SK-N-MC (cell line): ENCODE results near the gene PTPN13.

Experiments
- DNase-seq: peaks from one replicate; pipeline ENCODE4 v3.0.0-alpha.2; 2011; ENCODE audit warnings: low read depth, low spot score
- H3K27ac ChIP-seq: fragments of 200-600 bp; sonication (generic); 2 replicates; pipeline ENCODE4 v1.5.1; 2016; ENCODE audit warnings: mixed run types
- H3K36me3 ChIP-seq: fragments of 200-600 bp; sonication (generic); 2 replicates; pipeline ENCODE4 v1.6.1; 2017; ENCODE audit warnings: antibody characterized with exemption, low read length, mixed read lengths; ENCODE audit not compliant: insufficient read depth
- H3K4me3 ChIP-seq: fragments of 200-600 bp; sonication (generic); 2 replicates; pipeline ENCODE4 v1.5.1; 2016
- H3K9ac ChIP-seq: fragments of 200-600 bp; sonication (generic); 2 replicates; pipeline ENCODE4 v1.8.0; 2017; ENCODE audit warnings: mixed run types, mixed read lengths; ENCODE audit not compliant: insufficient read length
- H3K9me3 ChIP-seq: fragments of 200-600 bp; sonication (generic); 2 replicates; pipeline ENCODE4 v1.6.1; 2017; ENCODE audit warnings: low read depth, mild to moderate bottlenecking, antibody characterized with exemption, low read length, moderate library complexity, mixed read lengths
- EZH2 ChIP-seq: fragments of 200-600 bp; sonication (generic); IDR thresholded peaks from one replicate; pipeline ENCODE4 v1.6.1; 2017; ENCODE audit warnings: antibody characterized with exemption
- FOXP2 ChIP-seq: optimal IDR thresholded peaks from 2 replicates; pipeline ENCODE3; 2011; ENCODE audit warnings: mild to moderate bottlenecking, moderate library complexity; ENCODE audit not compliant: insufficient read depth; ENCODE audit errors: extremely low read length, control extremely low read depth
- POLR2AphosphoS5 ChIP-seq: IDR thresholded peaks from 2 replicates; pipeline ENCODE4 v1.6.1; 2012; ENCODE audit warnings: mild to moderate bottlenecking, low read depth, low read length, borderline replicate concordance

The PTPN13 gene

DNA sequence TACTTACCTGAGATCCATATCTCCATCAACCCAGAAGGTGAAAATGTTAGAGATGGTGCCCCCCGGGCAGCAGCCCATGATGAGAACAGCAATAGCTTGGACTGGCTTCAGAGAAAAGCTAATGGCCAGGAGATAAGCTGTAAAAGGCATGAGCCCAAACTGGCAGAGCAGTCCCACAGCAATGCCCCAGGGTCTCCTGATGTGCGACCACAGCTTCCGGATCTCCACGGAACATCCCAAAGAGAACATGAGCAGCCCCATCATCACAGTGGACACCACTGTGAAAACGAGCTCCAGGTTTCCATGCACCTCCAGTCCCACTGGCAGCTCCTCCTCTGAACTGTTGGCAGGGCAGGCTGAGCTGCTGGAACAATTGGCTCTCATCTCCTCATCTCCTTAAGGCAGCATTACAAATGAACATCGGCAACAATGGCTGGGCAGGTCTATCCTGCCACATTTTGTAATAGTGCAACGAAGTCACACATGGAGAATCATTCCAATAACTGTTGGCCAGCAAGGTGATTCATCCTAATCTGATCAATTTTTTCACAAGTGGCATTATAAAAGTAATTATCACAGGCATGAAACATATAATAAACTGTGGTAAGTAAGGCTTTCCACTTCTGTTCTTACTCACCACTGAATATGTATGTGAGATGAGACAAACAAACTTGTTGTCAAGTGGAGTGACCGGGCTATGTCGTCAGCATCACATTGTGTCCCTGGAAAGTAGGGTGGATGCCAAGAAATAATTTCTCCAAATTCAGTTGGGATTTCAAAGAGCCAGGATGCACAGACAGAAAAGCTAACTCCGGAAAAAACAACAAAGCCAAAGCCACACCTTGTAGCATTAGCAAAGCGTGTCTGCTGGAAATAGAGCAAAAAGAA, 254.9 kb downstream of the PTPN13 start, which contains the start of gene SLC10A6:
Gene SLC10A6, minus strand, starts transcription at position 653 of the 888 bp plus-strand sequence. Its CDS starts 269 bp downstream, at position 384.
- Histone ChIP-seq H3K4me3 (peak within 1 kb of the TSS; percentile 39; the same call in 1 of the 2 replicates), H3K9me3 (no peaks in the 10 kb centered on the region), H3K36me3 (no peaks in the 10 kb centered on the region), H3K9ac (no peak within 1 kb of the TSS), H3K27ac (no peak within 1 kb of the TSS)
- DNase-seq = no peak
- no peak for TF ChIP-seq FOXP2
- no peak for TF ChIP-seq EZH2
- no peak for TF ChIP-seq POLR2AphosphoS5

DNA sequence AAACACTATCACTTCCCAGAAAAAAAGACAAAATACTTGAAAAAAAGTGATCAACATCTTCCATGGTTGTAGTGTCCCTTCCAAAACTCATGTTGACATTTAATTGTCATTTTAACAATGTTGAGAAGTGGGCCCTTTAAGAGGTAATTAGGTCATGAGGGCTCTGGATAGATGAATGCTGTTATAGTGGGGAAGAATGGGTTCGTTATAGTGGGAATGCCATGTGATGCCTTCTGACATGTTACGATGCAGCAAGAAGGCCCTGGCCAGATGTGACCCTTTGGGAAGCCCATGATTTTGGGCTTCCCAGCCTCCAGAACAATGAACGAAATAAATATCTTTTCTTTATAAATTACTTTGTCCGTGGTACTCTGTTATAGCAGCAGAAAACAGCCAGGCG, 259.1 kb downstream of the PTPN13 start:
- no peak for DNase-seq
- no peaks in the 10 kb centered on the region for H3K9me3 ChIP-seq
- no peak overlapping the region for H3K4me3 ChIP-seq
- no peak overlapping the region for H3K27ac ChIP-seq
- H3K9ac ChIP-seq = no peak overlapping the region
- TF ChIP-seq EZH2 (no peak), FOXP2 (no peak), POLR2AphosphoS5 (no peak)
- no peaks in the 10 kb centered on the region for H3K36me3 ChIP-seq

DNA sequence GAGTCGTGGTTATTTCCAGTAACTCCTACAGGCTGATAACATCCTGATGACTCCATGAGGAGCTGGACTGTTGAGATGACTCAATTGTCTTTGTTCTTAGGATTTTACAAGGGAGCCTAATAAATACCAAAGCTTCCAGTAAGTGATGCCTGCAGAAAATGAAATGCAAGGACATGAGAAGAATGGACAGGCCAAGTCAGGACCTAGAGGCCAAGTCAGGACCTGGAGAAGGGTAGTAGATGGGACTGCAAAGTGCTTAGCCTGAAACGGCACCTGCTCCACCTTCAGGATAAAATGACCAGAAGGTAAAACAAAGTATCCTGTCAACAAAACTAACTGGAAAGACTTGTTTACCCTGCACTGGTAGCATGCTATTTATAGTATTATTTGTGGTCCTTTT, 261.5 kb downstream of the PTPN13 start:
- Histone ChIP-seq H3K9me3 (no peaks in the 10 kb centered on the region), H3K9ac (no peak overlapping the region), H3K4me3 (no peak overlapping the region), H3K36me3 (no peaks in the 10 kb centered on the region), H3K27ac (no peak overlapping the region)
- DNase-seq = no peak
- TF ChIP-seq FOXP2 (no peak), POLR2AphosphoS5 (no peak), EZH2 (no peak)

DNA sequence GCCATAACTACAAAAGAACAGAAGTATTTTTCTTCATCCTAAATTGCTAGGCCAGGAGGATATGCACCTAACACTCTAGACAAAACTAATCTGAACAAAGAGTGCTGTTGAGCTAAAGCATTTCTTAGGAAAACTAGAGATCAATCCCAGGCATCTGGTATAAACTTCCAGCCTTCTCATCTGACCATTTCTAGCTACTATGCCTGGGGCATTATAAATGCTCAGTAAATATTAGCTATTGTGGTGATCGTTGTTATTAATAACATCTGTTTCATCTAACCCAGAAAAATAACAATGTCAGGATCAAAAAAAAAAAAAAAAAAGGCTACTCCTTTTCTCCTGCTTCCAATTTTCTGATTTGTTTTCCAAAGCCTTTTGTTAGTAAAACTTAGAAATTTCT, 262.8 kb downstream of the PTPN13 start:
- H3K27ac ChIP-seq = peak overlapping the region; percentile 7; the same call in 1 of the 2 replicates
- H3K9ac ChIP-seq = peak overlapping the region; percentile 21
- no peak overlapping the region for H3K4me3 ChIP-seq
- no peak for TF ChIP-seq FOXP2
- TF ChIP-seq EZH2 = no peak
- TF ChIP-seq POLR2AphosphoS5 = no peak
- DNase-seq = no peak
- H3K9me3 ChIP-seq = no peaks in the 10 kb centered on the region
- H3K36me3 ChIP-seq = no peaks in the 10 kb centered on the region

DNA sequence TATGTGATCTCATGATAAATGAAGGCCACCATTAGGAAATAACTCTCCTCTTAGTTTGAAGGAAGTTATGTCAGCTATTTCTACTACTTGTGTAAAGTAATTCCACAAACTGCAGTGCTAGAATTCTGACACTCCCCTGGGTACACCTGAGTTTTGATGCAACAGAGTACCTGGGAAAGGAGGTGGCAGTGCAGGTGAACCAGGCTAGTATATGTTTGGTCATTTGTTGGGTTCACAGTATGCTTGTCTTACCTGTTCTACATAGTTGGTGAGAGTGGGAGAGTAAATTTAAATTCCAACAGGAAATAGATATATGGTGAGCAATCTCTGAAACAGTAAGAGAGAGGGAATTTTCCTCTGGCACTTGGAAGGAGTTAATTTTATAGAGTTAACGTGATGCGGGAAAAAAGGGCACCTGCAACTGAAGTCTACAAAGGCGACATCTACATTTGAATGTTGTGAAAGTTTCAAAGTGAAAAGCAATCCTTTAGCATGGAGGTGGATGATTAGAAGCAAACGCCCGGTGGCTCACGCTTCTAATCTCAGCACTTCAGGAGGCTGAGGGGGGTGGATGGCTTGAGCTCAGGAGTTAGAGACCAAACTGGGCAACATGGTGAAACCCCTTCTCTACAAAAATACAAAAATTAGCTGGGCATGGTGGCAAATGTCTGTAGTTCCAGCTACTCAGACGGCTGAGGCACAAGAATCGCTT, 263.4 kb downstream of the PTPN13 start:
- 0 out of 2 replicates have a peak overlapping the region, but pooled peaks have one; percentile 7 for H3K27ac ChIP-seq
- H3K9me3 ChIP-seq = no peaks in the 10 kb centered on the region
- no peak for DNase-seq
- no peaks in the 10 kb centered on the region for H3K36me3 ChIP-seq
- H3K9ac ChIP-seq = no peak overlapping the region
- TF ChIP-seq EZH2 (no peak), POLR2AphosphoS5 (no peak), FOXP2 (no peak)
- H3K4me3 ChIP-seq = no peak overlapping the region
